ENCODE data around the gene TMEM212. TPM values are rescaled to one million over a fixed set of nuclear protein-coding genes. Genes with fewer than 3 reads are reported as not detected.

Gene TMEM212
- total and polyA plus RNA-seq, 9 of the 15 experiments (the other 6 are each of a cell fraction or from before 2014, with no cell fraction given): not detected

- TF ChIP-seq TSHZ1 (CRISPR knock-in tag; IDR thresholded peaks at IDR 0.05) (no peak), ATF6 (CRISPR knock-in tag; IDR thresholded peaks at IDR 0.05) (no peak)
Observed at GRCh38 chr3:171809861-171810628, 33.1 kb upstream of the TMEM212 start, which contains the start of gene PLD1 (continued).
